HG02678 (cell line): Measurements from ENCODE around the gene SHROOM3.

Source experiments
- ATAC-seq: cut with Tn5 transposase; IDR thresholded peaks from one replicate; pipeline ENCODE4 v1.9.1; 2021; ENCODE audit warnings: mild to moderate bottlenecking, moderate library complexity; ENCODE audit not compliant: unreplicated experiment

SHROOM3 gene

DNA sequence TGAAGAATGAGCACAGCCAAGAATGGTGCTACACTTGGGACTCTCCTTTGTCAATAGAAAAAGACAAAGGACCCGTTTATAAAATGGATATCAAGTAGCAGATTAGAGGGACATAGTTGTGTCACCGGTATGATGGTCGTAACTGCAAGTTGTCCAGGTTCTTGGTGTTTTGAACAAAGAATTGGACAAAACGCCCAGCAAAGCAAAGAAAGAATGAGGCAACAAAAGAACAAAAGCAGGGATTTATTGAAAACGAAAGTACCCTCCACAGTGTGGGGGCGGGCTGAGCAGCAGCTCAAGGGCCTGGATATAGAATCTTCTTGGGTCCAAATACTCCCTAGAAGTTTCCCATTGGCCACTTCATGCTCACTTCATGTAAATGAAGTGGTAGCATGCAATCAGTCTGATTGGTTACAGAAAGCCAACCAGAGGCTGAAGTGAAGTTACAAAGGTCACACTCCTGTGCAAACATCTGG is 54.7 kb downstream of the SHROOM3 start:
- no peak for ATAC-seq

DNA sequence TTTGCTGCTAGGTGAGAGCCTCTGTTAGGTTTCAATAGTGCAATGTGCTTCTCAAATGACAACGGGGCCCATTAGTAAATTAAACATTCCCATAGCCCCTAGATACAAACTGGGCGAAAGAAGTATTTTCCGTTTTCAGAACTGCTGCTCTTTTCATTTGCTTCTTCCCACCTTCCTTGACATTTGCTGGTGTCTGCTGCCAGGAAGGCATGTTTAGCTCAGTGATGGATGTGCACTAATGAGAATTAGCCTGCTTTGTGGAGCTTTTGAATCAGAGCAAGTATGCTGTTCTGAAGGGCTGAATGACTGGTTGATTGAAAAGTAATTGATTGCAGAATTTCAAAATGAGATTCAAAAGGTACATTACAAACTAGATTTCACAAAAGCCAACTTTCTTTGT is 57.0 kb downstream of the SHROOM3 start:
- no peak for ATAC-seq

DNA sequence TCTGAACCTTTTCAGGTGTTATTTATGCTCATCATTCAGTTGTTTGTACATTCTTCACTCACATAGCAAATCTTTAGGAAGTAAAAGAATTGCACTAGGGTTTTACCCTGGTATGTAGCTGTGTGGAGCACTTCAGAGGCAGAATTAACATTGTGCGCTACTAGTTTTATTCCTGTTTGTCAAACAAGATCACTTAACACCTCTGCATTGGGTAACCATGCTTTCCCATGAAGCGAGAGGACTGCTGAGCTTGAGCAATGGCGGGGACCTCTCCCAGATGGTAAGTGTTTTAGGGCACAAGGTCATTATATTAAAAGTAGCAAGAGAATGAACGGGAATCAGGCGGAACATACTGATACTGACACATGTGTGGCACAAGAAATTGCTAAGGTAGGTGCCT is 59.2 kb downstream of the SHROOM3 start:
- no peak for ATAC-seq

DNA sequence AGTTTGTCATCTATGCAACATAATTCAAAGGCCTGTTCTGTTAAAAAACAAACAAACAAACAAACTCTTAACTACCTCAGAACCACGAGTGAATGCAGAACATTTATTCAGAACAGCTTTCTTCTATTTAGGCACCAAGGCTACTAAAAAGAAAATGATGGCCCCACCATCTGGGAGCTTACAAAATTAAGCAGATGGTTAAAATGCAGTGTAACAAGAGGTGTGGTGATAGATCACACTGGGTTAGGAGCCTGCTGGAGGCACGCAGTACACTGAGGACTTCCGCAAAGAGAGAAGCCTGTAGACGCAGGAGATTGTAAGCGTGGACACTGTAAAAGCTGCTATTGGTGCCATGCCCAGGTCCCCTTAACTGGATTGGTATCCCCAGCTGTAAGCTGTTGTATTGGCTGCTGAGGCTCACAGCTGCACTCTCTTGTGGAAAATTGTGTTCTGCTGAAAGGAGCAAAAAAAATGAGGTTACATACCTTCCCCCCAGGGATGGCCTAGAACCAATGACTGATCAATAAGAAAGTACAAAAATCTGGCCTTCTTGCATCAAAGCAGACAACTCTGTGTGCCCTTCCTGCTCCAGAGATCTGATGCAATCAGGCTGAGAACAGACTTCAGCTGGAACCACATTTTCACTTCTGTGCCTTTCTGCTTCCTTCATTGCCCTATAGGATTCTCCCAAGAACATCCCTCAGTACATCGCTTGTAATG is 60.0 kb downstream of the SHROOM3 start:
- ATAC-seq: no peak

DNA sequence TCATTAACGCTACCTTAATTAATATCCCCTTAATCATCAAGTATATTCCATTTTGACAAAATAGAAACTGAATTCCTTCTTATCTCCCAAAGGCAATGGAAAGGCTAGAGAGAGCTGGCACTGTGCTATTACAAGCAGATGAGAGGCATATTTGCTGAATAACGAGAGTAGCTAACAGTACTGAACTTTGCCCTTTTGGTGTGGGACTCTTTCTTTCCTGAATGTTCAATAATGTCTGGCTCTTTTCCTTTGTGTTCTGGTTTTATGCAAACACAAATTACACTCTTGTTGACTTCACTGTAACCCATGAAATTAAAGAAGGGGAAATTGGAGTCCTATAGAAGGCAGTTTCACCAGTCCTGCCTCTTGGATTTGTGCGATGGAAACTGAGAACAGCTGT is 63.5 kb downstream of the SHROOM3 start:
- no peak for ATAC-seq

DNA sequence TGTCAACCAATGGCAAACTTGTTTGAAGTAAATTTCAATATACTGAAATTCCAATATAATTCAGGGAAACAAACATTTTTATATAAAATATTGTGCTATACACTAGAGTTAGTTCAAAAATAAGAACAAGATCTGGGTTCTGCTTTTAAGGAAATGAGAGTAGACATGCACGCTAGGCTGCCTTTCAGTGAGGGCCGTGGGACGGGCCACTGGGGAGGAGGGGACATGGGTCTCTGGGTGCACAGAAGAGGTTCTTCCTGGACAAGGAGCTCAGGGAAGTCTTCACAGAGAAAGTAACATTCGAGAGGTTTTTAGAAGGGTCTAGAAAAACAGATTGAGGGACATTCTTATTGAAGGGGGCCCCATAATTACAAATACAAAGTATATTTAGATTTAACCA is 64.4 kb downstream of the SHROOM3 start:
- ATAC-seq: peak; percentile 89

DNA sequence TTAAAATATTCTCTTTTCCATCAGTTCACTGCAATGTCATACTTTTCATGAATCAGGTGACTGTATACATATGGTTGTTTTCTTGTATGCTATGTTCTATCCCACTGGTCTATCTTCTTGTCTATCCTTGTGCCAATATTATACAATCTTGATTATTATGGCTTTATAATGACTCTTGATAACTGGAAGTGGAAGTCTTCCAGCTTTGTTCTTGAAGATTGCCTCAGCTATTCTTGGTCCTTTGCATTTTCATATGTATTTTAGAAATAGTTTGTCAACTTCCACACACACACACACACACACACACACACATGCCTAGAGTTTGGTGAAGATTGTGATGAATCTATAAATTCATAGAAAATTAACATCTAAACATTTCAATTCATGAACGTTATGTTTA is 67.9 kb downstream of the SHROOM3 start:
- no peak for ATAC-seq

DNA sequence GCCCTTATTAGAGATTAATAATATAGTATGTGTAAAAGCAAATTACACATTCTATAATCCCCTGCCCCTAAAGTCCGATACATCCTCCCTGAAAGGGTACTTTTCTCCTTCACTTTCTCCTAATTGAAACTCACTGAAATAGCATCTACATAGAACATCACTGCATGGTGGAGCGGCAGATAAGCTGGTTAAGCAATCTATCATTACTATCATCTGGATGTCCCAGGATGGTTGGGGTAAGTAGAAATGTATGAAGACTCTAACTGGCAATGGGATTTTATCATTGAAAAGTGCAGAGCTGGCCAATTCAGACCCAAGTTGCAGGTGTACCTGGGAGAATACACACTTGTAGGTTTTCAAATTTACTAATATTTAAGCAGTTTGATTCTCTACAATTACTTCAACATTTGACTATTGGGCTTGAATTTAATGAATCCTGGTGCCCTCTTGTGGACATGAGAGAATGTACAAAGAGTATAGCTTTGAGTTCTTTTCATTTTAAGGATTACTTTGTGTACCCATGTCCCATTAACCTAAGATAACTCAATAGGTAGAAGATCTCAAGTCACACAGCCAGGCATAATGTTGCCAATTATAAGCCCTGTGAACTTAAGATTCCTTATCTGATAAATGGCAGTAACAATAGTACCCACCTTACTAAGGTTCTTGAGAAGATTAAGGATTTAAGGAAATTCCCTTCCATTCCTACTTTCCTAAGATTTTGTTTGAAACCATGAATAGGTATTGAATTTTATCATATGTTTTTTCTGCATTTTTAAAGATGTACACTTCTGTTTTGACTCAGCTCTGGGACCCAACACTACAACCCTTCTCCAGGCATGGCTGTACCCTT is 69.8 kb downstream of the SHROOM3 start:
- no peak for ATAC-seq

DNA sequence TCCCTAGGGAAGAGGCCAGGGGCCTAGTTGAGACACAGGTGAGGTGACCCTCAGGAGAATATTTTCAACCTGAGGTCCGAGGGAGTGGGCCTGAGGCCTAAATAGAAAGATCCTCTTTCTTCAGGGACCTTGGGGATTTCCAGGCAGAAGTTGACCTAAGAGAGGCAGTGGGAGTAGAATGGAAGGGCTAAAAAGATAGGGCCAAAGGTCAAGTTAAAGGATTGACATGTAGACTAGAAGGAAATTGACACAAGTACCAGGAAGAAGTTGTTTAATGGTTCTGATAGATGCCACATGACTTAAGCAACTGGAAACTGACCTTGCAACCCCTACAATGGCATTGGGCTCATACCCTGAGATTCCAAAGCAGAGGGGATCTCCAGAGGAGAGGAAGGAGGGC is 76.9 kb downstream of the SHROOM3 start:
- ATAC-seq: no peak

DNA sequence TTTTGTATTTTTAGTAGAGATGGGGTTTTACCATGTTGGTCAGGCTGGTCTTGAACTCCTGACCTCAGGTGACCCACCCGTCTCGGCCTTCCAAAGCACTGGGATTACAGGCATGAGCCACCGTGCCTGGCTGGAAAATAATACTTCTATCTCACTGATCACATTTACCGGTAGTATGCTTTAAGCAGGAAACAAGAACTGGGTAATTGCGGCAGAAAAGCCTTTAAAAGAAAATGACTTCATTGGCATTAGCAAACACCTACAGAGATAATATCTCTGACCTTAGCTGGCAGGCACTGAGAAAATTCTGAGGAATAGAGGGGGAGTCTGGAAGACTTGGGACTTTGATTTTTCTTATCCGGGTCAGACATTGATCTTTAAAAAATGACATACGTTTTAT is 78.5 kb downstream of the SHROOM3 start:
- no peak for ATAC-seq

DNA sequence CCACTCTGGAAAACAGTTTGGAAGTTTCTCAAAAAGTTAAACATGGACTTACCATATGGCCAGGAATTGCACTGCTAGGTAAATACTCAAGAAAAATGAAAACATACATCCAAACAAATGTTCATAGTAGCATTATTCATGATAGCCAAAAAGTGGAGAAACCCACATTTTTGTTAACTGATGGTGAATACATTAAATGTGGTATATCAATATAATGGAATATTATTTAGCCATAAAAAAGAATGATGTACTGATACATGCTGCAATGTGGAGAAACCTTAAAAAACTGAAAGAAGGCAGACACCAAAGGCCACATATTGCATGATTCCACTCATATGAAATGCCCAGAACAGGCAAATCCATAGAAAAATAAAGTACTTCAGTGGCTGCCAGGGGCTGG is 79.1 kb downstream of the SHROOM3 start:
- no peak for ATAC-seq

DNA sequence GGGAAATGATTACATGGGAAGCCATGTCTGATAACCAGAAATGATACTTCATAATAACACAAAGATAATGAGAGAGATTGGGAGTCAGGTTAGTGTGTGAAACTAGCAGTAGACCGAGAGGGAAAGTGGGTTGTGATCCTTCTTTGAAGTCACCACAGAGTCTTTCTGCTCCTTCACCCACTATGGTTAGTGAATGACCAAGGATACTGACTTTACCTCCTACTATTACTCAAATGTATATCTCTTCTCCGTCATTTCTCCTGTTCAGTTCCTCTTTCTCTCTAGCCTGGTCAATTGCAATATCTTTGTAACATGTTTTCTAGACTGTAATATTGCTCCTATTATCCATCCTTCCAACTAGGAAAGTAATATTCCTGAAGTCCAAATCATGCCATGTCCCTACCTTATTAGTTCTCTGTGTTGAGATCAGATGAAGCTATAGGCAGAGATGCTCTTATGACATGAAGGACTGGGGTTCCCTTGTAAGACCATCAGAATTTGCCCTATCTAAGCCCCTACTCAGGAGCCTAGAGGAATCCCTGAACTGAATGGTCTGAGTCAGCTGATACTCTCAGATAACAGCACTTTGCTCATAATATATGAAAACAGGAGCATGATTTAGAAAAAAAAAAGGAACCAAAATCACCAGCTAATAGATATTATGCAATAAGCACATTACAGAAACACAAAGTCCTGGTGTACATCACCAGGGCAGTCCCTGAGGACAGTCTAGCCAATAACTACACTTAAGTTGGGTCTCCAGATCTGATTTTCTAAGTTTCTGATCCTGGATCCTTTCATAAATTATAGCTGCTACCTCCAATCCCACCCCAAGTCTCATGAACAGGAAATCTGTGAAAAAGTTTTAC is 81.2 kb downstream of the SHROOM3 start:
- ATAC-seq: peak; percentile 89

DNA sequence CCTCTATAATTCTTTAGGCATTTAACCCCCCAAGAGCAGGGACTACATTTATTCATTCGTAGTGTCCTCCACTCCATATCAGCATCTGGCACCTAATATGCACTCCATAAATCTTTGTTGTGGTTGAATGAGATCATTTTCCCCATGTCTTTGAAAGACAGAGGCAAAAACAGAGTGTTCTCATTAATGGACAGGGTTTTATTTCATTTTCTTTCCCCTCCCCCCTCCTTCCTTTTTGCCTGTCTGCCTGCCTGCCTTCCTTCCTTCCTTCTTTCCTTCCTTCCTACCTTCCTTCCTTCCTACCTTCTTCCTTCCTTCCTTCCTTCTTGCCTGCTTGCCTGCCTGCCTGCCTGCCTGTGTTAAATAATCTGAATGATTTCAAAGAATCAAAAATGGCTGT is 83.2 kb downstream of the SHROOM3 start:
- no peak for ATAC-seq

DNA sequence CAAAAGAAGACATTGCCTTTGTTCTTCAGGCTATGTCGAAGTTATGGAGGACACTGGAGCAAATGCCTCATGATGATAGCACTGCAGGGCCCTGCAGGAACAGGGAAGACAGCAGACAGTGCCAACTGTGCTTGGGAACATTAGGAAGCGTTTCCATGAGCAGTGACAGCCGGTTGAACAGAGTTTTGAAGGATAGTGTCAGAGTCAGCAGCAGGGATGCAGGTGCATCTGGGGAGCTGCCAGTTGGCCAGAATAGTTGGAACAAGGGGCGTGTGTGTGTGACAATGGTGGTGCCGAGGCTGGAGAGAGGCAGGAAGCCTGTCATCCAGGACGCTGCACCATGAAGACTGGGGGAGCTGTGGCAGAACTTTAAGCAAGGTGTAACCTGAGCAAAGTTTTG is 88.6 kb downstream of the SHROOM3 start:
- no peak for ATAC-seq

DNA sequence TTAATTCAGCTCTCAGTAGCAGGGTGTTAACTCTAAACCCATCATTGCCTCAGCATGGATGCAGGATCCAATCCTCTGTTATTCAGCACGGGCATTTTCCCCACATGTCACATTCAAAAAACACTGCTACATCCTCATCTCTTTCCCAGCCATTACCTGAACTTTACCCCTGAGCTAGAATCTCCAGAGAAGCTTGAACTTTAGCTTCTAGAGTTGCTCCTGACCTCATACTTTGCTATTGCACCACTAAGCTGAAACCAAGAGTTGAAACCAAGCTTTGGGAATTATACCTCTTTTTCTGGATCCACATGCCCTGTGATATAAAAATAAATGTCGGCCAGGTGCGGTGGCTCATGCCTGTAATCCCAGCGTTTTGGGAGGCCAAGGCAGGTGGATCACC is 90.7 kb downstream of the SHROOM3 start:
- no peak for ATAC-seq

DNA sequence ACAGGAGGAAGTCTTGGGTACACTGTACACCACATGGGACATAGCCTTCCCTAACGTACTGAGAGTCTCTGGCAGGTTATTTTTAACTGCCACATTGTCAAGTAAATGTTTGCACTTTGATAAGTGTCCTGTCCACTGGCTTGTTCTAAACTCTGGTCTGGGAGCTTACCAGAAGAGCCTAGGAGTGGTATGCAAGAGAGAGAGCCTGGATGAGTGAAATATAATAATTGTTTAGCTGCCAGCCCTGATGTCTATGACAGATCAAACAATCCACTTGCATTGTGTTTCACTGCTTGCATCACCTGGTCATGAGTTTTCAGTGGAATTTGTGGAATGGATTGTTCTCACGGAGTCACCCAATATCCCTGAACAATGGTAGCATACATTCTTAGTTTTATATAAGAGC is 91.6 kb downstream of the SHROOM3 start:
- ATAC-seq: no peak

DNA sequence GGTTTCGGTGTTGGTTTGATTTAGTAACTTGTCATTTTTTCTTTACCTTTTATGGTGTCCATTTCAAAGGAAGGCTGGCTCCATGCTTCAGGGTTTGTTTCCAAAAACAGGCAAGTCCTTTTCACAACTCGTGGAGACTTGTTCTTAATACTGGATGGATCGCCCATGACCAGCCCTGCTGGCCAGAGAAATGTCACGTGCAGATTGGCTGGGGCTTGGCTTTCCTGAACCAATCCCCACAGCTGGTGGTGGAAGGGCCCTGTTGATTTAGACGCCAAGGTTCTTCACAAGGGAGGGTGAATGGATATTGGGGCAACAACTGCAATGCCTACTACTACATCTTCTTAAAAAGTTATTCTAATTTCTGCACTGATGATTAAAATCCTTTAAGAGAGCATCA is 92.6 kb downstream of the SHROOM3 start:
- no peak for ATAC-seq

DNA sequence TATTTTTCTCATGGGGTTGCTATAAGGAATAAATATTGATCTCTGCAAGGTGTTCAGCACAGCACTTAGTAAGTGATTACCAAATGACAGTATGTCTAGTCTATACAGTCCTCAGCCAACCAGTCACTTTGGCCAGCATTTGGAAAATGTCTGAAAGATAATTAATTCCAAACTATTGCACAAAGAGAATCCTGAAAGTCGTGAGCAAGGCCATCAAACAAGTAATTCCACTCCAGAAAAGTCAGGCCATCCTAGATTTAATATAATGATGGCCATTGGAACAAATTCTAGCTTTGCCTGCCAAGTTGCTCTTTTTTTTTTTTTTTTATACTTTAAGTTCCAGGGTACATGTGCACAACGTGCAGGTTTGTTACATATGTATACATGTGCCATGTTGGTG is 96.6 kb downstream of the SHROOM3 start:
- ATAC-seq: no peak

DNA sequence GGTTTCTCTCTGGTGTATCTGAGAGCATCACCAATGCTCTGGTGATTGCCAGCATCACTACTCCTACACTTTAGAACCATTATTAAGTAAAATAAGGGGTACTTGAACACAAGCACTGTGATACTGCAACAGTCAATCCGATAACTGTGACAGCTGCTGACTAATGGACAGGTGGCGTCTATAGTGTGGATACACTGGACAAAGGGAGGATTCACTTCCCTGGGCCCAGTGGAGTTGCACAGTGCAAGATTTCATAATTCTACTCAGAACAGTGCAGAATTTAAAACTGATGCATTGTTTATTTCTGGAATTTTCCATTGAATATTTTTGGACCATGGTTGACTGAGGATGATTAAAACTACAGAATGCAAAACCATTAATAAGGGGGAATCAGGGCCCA is 97.8 kb downstream of the SHROOM3 start:
- no peak for ATAC-seq

DNA sequence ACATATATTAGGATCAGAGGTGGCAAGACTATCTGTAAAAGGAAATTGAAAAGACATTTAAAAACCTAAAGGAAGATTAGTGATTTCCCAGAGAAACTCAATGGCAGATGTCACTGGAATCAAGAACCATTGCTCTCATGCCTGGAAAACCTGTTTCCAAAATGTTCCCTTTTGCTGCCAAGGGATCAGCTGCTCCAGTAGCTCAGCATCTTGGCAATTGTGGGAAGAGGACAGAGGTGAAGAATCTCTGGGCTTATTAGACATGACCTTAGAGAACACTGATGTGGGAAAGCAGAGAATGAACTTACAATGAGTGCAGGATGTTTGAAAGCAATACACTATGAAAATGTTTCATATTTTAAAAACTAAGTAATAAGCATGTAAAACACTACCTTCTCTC is 98.3 kb downstream of the SHROOM3 start:
- no peak for ATAC-seq

DNA sequence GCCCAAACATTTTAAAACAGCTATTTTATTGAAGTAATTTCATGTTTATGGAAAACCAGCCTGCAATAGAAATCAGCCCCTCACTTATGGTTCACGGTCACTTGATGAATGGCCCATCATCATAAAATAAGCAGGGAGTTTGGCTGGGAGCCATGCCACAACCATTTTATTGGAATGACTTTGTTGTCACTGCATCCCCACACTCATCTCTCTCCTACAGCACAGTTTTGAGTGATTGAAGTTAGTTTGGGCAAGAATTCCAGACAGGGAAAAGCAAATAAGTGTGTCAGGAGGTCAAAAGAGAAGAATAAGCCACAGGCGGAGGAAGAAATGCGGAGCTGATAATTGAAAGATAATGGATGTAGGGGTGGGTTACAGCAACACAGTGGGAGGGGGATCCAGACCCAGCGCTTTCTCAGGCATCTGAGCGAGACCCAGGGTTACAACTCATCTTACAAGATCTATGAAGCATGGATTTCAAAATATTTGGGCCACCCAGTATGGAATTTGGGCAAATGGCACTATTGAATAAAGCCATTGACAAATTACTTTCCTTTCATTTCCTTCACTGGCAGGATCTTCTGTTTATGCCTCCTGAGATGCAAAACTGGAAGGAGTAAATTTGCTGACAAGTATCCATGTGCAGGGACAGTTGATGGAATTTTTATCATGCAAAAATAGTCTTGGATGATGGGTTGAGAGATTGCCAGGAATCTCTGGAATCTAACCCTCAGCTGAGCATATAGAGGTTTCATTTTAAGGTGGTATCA is 100.8 kb downstream of the SHROOM3 start:
- ATAC-seq: no peak
